HUDEP-2 (cell line): ENCODE data around the gene PROK1.
A peak's percentile ranks its signal among the peaks of the same experiment; 100 is the strongest.
"Not testable (repeated sequence)": the region's sequence is repeated elsewhere in the genome, so short reads cannot be mapped to it uniquely, and the experiment has no call there.

Source experiments
- DNase-seq, 76 experiments: peaks; one replicate each; lab custom pipeline; 2025; ENCODE audit not compliant: unreplicated experiment in 76 of 76; lab: John Stamatoyannopoulos, UW

PROK1 gene

DNA sequence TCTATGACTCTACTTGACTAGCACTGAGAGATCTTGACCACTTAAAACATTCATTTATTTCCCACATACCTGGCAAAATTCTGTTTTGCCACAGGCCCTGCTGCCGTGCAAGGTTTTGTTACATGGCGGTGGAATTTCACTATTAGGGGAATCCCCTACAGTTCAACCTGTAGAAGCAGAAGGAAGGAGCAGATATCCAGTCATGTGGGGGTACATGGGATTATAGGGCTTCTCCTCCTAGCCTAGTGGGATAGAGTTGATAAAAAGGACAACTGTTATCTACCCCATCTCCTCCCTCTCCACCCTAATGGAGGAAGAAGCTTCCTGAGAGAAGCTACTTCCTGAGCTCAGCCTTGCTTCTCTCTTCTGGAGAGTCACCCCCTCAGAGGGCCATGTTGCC is 17.7 kb upstream of the PROK1 start:
- no peak for DNase-seq

DNA sequence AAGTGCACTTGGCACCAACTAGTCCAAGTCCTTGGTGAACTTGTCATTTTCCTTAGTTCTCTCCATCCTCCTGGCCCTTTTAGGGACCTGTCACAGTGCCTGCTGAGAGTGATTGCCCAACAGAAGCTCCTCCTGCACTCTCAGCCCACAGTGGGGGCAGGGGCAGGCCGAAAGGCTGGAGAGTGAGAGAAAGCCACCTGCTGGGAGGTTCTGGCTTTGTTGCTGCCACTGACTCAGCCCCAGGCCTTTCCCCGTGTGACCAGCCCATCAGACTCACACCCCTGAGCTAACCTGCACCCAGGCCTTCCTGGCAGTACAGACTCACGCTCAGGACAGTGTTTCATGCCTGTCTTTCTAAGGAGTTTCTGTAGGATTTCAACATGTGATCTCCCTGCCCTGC is 17.1 kb upstream of the PROK1 start:
- peak in 7 of 76 experiments; percentile 7 to 33 (median 11) for DNase-seq

DNA sequence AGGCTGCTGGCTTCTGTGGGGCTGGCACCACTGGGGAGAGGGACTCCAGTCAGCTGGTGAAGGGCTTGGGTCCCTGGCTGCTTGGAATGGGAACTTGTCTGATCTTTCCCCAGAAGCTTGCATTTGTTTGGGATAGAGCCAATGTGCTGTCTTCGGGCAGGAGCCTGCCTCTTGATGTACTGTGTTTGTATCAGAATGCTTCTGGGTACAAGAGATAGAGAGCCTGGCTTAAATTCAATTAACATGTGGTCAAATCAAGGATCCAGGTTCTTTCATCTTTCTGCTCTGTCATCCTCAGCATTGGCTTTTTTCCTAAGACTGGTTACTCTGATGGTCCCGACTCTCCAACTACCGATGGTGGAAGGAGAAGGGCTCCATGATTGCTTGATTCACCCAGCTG is 16.0 kb upstream of the PROK1 start:
- DNase-seq: peak in 20 of 76 experiments; percentile 8 to 57 (median 35)

DNA sequence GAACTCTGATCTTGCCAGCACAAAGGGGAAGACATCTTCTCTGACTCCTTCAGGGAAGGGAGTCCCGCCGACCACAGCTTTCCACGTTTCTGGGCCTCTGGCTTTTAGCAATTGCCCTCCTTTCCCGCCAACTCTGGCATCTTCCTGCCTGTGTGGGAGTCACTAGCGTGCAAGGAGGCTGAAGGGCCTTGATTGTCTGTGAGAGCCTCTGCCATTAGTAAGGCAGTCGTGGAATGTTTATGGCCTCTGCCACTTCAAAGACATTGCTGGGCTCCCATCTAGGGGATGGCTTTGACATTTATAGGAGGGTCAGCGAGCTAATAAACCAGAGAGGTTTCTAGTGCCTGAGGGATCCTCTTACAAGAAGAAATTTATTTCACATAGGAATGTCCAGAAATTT is 14.3 kb upstream of the PROK1 start:
- no peak for DNase-seq

DNA sequence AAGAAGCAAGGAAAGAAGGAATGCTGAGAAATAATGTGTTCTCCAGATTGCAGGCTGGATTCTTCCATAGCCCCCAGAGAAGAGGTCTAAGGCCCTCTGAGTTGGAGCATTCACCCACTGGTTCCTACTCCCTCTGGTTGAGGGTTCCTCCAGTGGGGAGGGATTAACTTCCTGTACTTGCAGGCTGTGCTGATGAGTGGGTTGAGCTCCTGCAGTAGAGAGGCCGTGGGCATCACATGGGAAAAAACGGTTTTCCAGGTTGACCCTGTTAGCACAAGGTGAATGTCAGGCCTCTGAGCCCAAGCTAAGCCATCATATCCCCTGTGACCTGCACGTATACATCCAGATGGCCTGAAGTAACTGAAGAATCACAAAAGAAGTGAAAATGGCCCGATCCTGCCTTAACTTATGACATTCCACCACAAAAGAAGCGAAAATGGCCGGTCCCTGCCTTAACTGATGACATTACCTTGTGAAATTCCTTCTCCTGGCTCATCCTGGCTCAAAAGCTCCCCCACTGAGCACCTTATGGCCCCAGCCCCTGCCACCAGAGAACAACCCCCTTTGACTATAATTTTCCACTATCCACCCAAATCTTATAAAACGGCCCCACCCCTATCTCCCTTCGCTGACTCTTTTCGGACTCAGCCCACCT is 13.2 kb upstream of the PROK1 start:
- not testable (repeated sequence) for DNase-seq

DNA sequence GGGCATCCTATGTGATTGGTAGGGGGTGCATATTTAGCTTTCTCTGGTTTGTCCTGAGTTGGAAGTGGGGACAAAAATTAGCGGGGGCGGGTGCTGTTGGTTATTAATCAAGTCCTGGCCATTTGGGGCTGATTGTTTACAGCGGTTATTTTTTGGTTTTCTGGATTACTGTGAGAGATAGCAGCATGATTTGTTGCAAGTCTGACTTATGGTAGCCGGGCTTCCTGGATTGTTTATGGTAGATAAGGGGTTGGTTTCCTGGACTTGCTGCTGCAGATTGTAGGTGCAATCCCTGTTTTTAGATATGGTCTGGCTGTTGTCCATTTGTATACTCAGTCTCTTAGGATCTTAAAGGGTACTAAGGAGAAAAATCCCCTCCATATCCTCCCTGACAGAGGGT is 12.1 kb upstream of the PROK1 start:
- DNase-seq: no peak

DNA sequence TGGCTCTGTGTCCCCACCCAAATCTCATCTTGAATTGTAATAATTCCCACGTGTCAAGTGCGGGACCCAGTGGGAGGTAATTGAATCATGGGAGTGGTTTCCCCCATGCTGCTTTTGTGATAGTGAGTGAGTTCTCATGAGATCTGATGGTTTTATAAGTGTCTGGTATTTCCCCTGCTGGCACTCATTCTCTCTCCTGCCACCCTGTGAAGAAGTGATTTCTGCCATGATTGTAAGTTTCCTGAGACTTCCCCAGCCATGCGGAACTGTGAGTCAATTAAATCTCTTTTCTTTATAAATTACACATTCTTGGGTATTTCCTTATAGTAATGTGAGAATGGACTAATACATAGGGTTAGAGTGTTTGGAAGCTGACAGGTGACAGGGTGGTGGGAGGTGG is 11.1 kb upstream of the PROK1 start:
- DNase-seq: not testable (repeated sequence)

DNA sequence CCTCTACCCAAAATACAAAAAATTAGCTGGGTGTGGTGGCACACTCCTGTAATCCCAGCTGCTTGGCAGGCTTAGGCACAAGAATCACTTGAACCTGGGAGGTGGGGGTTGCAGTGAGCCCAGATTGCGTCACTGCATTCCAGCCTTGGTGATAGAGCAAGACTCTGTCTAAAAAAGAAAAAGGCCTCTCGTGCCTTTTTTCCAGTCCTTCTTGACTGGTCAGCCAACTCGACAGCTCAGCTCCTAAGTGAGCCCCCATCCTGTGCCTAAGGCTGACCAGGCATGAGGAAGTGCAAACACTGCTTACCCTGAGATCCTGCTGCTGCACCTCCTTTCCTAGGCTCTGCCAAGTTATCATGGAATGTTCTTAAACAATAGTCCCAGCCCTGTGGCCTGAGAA is 10.1 kb upstream of the PROK1 start:
- DNase-seq: no peak

DNA sequence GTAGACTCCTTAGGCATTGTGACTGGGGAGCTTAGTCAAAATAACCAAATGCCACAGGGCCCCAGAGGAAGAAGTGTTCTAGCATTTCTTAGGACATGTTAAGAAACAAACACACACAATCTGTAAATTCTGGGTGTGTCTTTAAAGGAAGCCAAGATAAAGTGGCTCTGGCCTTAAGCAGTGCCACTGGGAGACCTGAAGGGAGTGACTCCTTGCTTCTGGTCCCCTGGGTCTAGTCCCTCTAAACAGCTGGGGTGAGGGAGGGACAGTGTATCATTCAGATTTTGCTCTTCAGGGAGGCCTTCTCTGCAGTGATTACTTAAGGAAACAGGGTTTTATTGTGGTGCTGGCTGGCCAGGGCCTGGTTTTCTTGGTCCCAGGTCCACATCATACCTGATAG is 9.1 kb upstream of the PROK1 start:
- no peak for DNase-seq

DNA sequence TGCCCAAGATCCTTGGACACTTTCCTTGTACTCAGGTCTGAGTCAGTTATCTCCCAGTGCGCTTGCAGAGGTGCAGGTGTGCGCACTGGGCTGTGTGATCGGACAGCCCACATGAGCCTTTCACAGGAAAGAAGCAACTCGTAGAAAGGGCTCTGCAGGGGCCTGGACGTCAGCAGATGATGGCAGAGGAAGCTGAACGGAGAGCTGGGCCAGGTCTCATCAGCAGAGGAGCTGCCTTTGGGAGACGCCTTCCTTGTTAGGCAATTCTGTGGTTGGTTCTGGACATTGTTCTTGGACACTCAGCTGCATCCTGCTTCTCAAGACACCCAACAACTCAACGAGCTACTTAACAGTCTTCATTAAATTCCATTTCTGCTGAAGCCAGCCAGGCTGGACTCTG is 7.5 kb upstream of the PROK1 start:
- no peak for DNase-seq

DNA sequence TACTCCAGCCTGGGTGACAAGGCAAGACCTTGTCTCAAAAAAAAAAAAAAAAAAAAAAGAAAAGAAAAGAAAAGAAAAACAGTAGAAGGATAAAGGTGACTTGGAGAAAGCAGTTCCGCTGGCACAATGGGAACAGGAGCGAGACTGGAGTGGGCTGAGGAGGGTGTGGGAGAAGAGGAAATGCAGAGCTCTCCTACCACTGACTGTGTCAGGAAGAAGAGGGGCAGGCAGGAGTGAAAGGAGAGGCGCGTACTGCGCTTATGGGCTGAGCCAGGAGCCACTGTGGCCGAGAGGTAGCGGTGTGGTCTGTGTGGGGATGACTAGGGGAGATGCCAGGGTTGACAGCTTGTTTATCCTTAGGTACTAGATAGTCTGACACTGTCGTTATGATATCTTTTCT is 6.4 kb upstream of the PROK1 start:
- DNase-seq: no peak

DNA sequence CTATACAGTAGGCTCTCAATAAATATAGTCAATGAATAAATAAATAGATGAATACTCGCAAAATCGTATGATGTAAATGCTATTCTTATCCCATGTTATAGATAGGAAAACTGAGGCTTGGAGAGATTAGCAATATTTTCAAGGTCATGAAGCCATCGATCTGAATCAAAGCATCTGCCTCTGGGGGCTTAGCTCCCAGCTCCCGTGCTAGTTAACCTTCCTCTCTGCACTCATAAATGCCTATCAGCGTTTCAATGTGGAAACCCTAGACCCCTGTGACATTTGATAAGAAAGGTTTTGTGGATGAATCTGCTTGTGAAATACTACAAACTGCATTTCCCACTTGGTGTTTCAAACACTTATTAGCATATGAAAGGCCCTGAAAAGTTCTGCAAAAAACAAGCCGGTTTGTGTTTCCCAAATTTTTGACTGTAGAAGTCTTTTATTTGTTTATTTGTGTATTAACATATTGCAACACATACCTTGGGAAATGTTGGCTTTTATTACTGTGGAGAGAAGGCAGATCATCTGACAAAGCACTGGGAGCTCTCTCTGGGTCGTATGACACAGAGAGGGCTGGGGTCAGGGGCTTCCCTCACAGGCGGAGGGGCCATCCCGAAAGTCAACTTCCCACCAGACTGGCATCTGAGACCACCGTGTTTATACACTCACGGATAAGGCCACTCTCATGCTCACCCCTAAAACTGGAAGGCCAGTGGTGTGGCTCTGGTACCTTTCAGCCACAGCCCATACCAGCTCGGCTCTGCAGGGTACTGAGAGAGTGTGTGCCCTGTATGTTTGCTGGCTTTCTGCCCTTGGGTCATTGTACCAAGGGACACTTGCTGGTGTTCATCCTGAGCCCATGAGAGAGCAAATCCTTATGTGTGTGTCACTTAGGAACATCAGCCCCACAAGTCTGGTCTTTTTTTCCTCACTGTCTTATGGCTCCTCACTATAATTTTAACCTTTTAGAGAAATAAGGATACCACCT is 993 bp upstream of the PROK1 start:
- no peak for DNase-seq

DNA sequence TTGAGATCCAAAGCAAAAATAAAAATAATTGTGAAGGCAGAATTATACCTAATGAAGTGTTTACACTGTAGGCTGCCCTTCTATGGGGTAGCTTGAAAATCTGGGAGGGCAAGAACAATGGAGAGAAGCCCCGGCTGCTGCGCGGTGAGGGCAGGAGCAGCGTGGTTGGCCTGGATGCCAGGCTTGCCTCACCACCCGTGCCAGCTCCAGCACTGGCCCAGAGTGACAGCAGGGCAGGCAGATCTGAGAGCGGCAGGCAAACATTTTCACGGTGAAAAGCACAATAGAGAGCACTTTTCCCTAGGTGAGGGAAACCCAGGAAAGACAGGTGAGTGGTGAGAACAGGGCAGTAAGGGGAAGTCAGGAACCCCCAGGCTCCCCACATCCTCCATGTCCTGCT is 1.4 kb downstream of the PROK1 start:
- DNase-seq: no peak

DNA sequence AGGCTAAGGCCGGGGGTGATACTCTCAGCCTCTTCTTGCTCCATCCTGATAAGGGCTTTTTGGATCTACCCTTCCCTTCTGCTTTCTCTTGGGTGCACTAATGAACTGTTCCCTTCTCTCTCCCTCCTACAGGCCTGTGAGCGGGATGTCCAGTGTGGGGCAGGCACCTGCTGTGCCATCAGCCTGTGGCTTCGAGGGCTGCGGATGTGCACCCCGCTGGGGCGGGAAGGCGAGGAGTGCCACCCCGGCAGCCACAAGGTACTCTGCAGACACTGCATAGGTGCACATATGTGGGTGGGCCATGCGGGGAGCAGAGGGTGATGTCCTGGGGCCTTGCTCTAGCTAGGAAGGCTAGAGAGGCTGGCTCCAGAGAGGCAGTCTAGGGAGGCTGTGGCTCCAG is 2.9 kb downstream of the PROK1 start:
- DNase-seq: no peak

DNA sequence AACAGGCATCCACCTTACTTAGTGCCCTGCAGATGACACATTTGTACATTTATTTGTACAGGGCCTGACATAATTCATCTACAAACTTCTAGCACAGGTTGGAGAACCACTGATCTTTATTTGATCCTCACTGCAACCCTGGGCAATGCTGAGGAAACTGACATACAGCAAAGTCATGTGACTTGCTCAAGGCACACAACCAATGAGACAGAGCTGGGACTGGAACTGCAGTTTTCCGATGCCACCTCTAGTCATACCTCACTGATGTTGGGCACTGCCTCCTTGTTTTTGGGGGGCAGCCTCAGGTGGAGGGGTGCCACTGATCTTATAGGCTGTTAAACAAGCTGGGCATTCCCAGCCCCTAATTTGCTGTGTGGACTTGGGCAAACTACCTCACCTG is 3.4 kb downstream of the PROK1 start:
- DNase-seq: no peak

DNA sequence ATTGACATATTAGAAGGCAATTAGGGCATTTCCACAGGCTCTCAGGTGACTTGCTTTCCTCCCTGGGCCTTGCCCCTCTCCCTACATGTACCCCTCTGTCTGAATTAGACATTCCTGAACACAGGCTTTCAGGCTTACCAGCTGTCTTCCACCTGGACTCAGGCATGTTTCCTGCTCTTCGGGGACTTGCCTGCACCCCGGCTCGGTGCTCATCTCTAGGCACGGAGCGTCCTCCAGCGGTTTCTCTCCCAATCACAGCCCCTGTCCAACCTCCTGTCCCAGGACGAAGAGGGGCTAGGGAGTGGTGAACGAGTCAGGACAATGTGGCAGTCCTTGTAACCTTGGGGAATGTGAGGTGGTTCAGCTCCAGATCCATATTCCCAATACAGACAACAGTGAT is 4.2 kb downstream of the PROK1 start:
- peak in 3 of 76 experiments; percentile 8 to 29 (median 28) for DNase-seq

DNA sequence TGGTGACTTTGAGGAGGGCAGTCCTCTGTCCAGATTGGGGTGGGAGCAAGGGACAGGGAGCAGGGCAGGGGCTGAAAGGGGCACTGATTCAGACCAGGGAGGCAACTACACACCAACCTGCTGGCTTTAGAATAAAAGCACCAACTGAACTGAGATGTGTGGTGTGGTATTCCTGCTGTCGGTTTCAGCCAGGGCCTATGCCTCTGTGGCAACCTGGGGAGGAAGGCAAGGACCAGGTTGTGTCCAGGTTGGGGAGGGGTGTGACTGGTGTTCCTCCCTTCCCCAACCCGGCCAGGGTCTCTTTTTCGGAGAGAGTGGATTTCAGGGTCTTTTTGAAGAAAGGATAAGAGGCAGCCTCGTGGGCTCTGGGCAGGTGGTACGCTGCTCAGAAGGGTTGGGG is 6.3 kb downstream of the PROK1 start:
- no peak for DNase-seq

DNA sequence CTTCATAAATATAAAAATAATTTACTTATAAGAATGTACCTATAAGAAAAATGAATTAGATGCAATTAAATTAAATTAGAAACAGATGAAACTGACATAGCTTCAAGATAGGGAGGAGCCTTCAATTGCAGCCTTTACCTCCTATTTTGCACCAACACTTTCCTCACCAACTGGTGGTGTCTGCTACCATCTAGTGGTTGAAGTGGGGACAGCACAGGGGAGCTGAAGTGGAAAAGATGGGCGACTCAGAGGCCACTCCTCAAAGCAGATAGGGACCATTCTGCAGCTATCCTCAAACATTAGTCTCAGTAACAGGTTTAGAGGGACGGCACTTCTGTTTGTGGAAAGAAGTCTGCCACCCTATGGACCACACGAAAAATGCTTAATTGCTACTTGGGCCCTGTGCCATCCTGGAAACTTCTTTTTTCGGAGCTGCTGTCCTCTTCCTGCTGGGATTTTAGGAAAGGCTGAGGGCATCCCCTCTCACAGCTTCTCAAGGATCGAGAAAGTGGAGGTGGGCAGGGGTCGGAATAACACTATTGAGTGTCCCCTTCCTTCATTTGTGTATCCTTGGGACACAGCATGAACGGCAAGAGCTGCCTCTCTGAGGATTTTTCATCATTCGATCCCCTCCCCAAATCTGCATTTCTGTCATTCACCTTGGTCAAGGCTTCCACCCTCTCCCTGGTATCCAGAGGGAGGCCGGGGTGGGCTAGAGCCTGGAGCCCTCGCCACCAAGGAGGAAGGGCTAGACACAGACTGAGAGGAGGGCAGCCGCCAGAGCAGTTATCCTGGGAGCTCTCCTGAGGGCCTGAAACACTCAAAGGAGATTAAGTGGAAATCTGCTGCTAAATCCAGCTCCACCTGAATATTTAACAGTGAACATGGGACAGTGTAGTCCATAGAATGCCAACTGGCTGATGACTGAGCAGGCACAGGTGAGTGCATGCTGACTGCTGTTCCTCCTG is 9.6 kb downstream of the PROK1 start:
- DNase-seq: peak in 65 of 76 experiments; percentile 8 to 84 (median 53)

DNA sequence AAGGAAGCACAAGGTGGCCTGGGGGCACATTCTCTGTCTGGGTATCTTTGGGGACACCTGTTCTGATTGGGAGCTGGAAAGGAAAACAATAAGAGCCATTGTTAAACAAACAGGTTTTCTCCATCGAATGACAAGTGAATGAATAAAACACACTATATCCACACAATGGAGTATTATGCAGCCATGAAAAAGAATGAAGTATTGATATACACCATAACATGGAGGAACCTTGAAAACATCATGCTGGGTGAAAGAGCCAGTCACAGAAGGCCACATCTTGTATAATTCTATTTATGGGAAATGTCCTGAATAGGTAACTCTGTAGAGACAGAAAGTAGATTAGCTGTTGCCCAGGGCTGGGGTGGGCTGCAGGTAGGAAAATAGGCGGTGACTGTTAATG is 11.1 kb downstream of the PROK1 start:
- DNase-seq: no peak

DNA sequence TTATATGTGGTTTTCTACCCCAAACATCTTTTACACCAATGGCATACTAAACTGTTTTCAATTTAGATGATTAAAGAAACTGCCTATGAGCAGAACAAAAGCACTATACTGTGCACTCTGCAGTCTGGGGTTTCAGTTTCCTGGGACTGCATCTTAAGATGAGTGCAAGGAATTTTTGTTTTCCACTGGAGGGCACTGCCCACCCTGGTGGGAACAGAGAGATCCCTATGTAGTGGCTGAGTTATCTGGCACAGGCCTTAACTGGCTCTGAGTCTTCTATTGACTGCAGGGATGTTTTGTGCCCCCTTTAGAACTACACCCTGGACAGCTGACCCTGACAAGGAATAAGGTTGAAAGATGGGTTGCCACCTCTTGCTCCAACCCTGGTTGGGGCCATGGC is 12.0 kb downstream of the PROK1 start:
- no peak for DNase-seq

DNA sequence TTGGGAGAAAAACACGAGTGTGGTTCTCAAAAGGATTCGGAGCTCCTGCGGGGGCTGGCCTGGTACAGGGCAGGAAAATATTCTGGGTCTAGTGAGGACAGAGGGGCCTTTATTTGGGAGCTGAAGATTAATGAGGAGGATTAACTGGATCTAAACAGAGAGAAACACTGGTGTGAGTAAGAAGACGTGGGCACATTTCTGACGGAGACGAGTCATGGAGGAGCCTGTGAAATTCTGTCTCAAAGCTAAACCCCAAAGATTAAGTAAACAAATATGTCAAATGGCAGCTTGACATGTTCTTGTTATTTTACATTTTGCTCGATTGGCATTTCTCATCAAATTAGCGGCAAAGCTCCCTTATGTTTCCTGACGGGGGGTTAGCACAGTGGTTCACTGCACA is 12.8 kb downstream of the PROK1 start:
- no peak for DNase-seq
